ENCODE data around the gene TBC1D7.

TBC1D7 gene

GRCh38 chr6:13280254-13280653, 48.1 kb downstream of the TBC1D7 start:
- Mint-ChIP-seq H3K4me3 (no peak overlapping the region), H3K27ac (no peak overlapping the region), H3K36me3 (no peaks in the 10 kb centered on the region), H3K27me3 (no peaks in the 10 kb centered on the region), H3K4me1 (ENCODE audit: low read depth) (peaks cover 14% of the 10 kb centered on the region), H3K9me3 (ENCODE audit: low read depth) (no peaks in the 10 kb centered on the region)

- no peak overlapping the region for H3K4me3 Mint-ChIP-seq
- no peaks in the 10 kb centered on the region for H3K27me3 Mint-ChIP-seq
- H3K27ac Mint-ChIP-seq = no peak overlapping the region
- peaks cover 25% of the 10 kb centered on the region for H3K4me1 Mint-ChIP-seq (ENCODE audit: low read depth)
- H3K9me3 Mint-ChIP-seq (ENCODE audit: low read depth) = no peaks in the 10 kb centered on the region
- H3K36me3 Mint-ChIP-seq = no peaks in the 10 kb centered on the region
Observed at GRCh38 chr6:13278991-13279390, 49.3 kb downstream of the TBC1D7 start.

GRCh38 chr6:13278164-13278563, 50.2 kb downstream of the TBC1D7 start:
- H3K36me3 Mint-ChIP-seq = no peaks in the 10 kb centered on the region
- no peaks in the 10 kb centered on the region for H3K9me3 Mint-ChIP-seq (ENCODE audit: low read depth)
- H3K4me3 Mint-ChIP-seq = no peak overlapping the region
- H3K27me3 Mint-ChIP-seq = no peaks in the 10 kb centered on the region
- peaks cover 32% of the 10 kb centered on the region for H3K4me1 Mint-ChIP-seq (ENCODE audit: low read depth)
- H3K27ac Mint-ChIP-seq = no peak overlapping the region

- Mint-ChIP-seq H3K9me3 (ENCODE audit: low read depth) (no peaks in the 10 kb centered on the region), H3K36me3 (no peaks in the 10 kb centered on the region), H3K27ac (no peak overlapping the region), H3K27me3 (no peaks in the 10 kb centered on the region), H3K4me3 (no peak overlapping the region), H3K4me1 (ENCODE audit: low read depth) (peaks cover 38% of the 10 kb centered on the region)
Observed at GRCh38 chr6:13277231-13277630, 51.1 kb downstream of the TBC1D7 start.

- no peak overlapping the region for H3K4me3 Mint-ChIP-seq
- peaks cover 40% of the 10 kb centered on the region for H3K4me1 Mint-ChIP-seq (ENCODE audit: low read depth)
- H3K9me3 Mint-ChIP-seq (ENCODE audit: low read depth) = no peaks in the 10 kb centered on the region
Observed at GRCh38 chr6:13275435-13275989, 52.8 kb downstream of the TBC1D7 start.

GRCh38 chr6:13274707-13275434, 53.5 kb downstream of the TBC1D7 start:
- Mint-ChIP-seq H3K27me3 (no peaks in the 10 kb centered on the region), H3K4me1 (ENCODE audit: low read depth) (peaks cover 36% of the 10 kb centered on the region), H3K27ac (no peak overlapping the region), H3K9me3 (ENCODE audit: low read depth) (no peaks in the 10 kb centered on the region), H3K4me3 (no peak overlapping the region), H3K36me3 (peaks cover 2% of the 10 kb centered on the region)

More at GRCh38 chr6:13275435-13275989, 52.8 kb downstream of the TBC1D7 start:
- H3K36me3 Mint-ChIP-seq = peaks cover 2% of the 10 kb centered on the region
- no peaks in the 10 kb centered on the region for H3K27me3 Mint-ChIP-seq
- H3K27ac Mint-ChIP-seq = peak overlapping the region; percentile 28

- peak overlapping the region; percentile 81 for H3K27ac Mint-ChIP-seq
- peaks cover 34% of the 10 kb centered on the region for H3K4me1 Mint-ChIP-seq (ENCODE audit: low read depth)
- H3K36me3 Mint-ChIP-seq = peaks cover 2% of the 10 kb centered on the region
- no peaks in the 10 kb centered on the region for H3K9me3 Mint-ChIP-seq (ENCODE audit: low read depth)
- no peaks in the 10 kb centered on the region for H3K27me3 Mint-ChIP-seq
- peak overlapping the region; percentile 73 for H3K4me3 Mint-ChIP-seq
Observed at GRCh38 chr6:13273931-13274706, 54.2 kb downstream of the TBC1D7 start.

GRCh38 chr6:13273202-13273930, 55.0 kb downstream of the TBC1D7 start:
- Mint-ChIP-seq H3K9me3 (ENCODE audit: low read depth) (no peaks in the 10 kb centered on the region), H3K27me3 (no peaks in the 10 kb centered on the region), H3K4me3 (peak overlapping the region; percentile 73), H3K4me1 (ENCODE audit: low read depth) (peaks cover 34% of the 10 kb centered on the region), H3K36me3 (peaks cover 2% of the 10 kb centered on the region), H3K27ac (peak overlapping the region; percentile 1)

- no peaks in the 10 kb centered on the region for H3K9me3 Mint-ChIP-seq (ENCODE audit: low read depth)
- H3K27me3 Mint-ChIP-seq = no peaks in the 10 kb centered on the region
- peaks cover 2% of the 10 kb centered on the region for H3K36me3 Mint-ChIP-seq
- peaks cover 32% of the 10 kb centered on the region for H3K4me1 Mint-ChIP-seq (ENCODE audit: low read depth)
- H3K27ac Mint-ChIP-seq = no peak overlapping the region
- no peak overlapping the region for H3K4me3 Mint-ChIP-seq
Observed at GRCh38 chr6:13272131-13273046, 55.9 kb downstream of the TBC1D7 start.

GRCh38 chr6:13268913-13269518, 59.3 kb downstream of the TBC1D7 start:
- H3K27me3 Mint-ChIP-seq = no peaks in the 10 kb centered on the region
- no peak overlapping the region for H3K27ac Mint-ChIP-seq
- peaks cover 4% of the 10 kb centered on the region for H3K36me3 Mint-ChIP-seq
- peaks cover 16% of the 10 kb centered on the region for H3K4me1 Mint-ChIP-seq (ENCODE audit: low read depth)
- no peak overlapping the region for H3K4me3 Mint-ChIP-seq
- H3K9me3 Mint-ChIP-seq (ENCODE audit: low read depth) = no peaks in the 10 kb centered on the region

- Mint-ChIP-seq H3K27ac (no peak overlapping the region), H3K4me3 (no peak overlapping the region), H3K9me3 (ENCODE audit: low read depth) (no peaks in the 10 kb centered on the region), H3K36me3 (peaks cover 4% of the 10 kb centered on the region), H3K4me1 (ENCODE audit: low read depth) (peaks cover 4% of the 10 kb centered on the region), H3K27me3 (no peaks in the 10 kb centered on the region)
Observed at GRCh38 chr6:13267142-13267651, 61.1 kb downstream of the TBC1D7 start.

- H3K4me3 Mint-ChIP-seq = no peak overlapping the region
- H3K9me3 Mint-ChIP-seq (ENCODE audit: low read depth) = no peaks in the 10 kb centered on the region
- H3K27ac Mint-ChIP-seq = no peak overlapping the region
- peaks cover 2% of the 10 kb centered on the region for H3K36me3 Mint-ChIP-seq
- H3K4me1 Mint-ChIP-seq (ENCODE audit: low read depth) = peaks cover 17% of the 10 kb centered on the region
- no peaks in the 10 kb centered on the region for H3K27me3 Mint-ChIP-seq
Observed at GRCh38 chr6:13263669-13264068, 64.7 kb downstream of the TBC1D7 start.

GRCh38 chr6:13262302-13263230, 65.8 kb downstream of the TBC1D7 start:
- Mint-ChIP-seq H3K27ac (no peak overlapping the region), H3K4me1 (ENCODE audit: low read depth) (peaks cover 17% of the 10 kb centered on the region), H3K4me3 (no peak overlapping the region), H3K27me3 (no peaks in the 10 kb centered on the region), H3K36me3 (peaks cover 2% of the 10 kb centered on the region), H3K9me3 (ENCODE audit: low read depth) (no peaks in the 10 kb centered on the region)

All from activated naive CD8-positive, alpha-beta T cell (primary cell).